ENCODE data around the gene NECAB3.

NECAB3 gene

GRCh38 chr20:33651562-33652048 is 22.6 kb downstream of the NECAB3 start:
- no peaks in the 10 kb centered on the region for H3K27me3 ChIP-seq (ENCODE audit: insufficient read depth, poor library complexity, severe bottlenecking)
- TF ChIP-seq POLR2AphosphoS5 (IDR thresholded peaks at IDR 0.05; ENCODE audit: low read depth), result no peak
- no peak overlapping the region for H3K27ac ChIP-seq (replicated peaks)
- no peak for DNase-seq (ENCODE audit: low read depth in 1 of 2, low spot score in 1 of 2)
- no peak overlapping the region for H3K4me3 ChIP-seq (replicated peaks; ENCODE audit: insufficient read depth, low read length)

GRCh38 chr20:33650753-33651561 is 23.3 kb downstream of the NECAB3 start:
- H3K27me3 ChIP-seq (ENCODE audit: insufficient read depth, poor library complexity, severe bottlenecking), result no peaks in the 10 kb centered on the region
- H3K4me3 ChIP-seq (replicated peaks; ENCODE audit: insufficient read depth, low read length), result no peak overlapping the region
- TF ChIP-seq SPI1 (IDR thresholded peaks at IDR 0.05; ENCODE audit: borderline replicate concordance, low read depth) (no peak), POLR2AphosphoS5 (IDR thresholded peaks at IDR 0.05; ENCODE audit: low read depth) (no peak), GABPA (IDR thresholded peaks at IDR 0.05; ENCODE audit: low read depth) (no peak)
- TF ChIP-seq, protein P1, sequence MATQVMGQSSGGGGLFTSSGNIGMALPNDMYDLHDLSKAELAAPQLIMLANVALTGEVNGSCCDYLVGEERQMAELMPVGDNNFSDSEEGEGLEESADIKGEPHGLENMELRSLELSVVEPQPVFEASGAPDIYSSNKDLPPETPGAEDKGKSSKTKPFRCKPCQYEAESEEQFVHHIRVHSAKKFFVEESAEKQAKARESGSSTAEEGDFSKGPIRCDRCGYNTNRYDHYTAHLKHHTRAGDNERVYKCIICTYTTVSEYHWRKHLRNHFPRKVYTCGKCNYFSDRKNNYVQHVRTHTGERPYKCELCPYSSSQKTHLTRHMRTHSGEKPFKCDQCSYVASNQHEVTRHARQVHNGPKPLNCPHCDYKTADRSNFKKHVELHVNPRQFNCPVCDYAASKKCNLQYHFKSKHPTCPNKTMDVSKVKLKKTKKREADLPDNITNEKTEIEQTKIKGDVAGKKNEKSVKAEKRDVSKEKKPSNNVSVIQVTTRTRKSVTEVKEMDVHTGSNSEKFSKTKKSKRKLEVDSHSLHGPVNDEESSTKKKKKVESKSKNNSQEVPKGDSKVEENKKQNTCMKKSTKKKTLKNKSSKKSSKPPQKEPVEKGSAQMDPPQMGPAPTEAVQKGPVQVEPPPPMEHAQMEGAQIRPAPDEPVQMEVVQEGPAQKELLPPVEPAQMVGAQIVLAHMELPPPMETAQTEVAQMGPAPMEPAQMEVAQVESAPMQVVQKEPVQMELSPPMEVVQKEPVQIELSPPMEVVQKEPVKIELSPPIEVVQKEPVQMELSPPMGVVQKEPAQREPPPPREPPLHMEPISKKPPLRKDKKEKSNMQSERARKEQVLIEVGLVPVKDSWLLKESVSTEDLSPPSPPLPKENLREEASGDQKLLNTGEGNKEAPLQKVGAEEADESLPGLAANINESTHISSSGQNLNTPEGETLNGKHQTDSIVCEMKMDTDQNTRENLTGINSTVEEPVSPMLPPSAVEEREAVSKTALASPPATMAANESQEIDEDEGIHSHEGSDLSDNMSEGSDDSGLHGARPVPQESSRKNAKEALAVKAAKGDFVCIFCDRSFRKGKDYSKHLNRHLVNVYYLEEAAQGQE (IDR thresholded peaks at IDR 0.05; ENCODE audit: insufficient replicate concordance, low read depth), result no peak
- TF ChIP-seq, protein P2, sequence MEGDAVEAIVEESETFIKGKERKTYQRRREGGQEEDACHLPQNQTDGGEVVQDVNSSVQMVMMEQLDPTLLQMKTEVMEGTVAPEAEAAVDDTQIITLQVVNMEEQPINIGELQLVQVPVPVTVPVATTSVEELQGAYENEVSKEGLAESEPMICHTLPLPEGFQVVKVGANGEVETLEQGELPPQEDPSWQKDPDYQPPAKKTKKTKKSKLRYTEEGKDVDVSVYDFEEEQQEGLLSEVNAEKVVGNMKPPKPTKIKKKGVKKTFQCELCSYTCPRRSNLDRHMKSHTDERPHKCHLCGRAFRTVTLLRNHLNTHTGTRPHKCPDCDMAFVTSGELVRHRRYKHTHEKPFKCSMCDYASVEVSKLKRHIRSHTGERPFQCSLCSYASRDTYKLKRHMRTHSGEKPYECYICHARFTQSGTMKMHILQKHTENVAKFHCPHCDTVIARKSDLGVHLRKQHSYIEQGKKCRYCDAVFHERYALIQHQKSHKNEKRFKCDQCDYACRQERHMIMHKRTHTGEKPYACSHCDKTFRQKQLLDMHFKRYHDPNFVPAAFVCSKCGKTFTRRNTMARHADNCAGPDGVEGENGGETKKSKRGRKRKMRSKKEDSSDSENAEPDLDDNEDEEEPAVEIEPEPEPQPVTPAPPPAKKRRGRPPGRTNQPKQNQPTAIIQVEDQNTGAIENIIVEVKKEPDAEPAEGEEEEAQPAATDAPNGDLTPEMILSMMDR (IDR thresholded peaks at IDR 0.05; ENCODE audit: insufficient read depth, low read length), result no peak
- DNase-seq (ENCODE audit: low read depth in 1 of 2, low spot score in 1 of 2), result no peak
- H3K27ac ChIP-seq (replicated peaks), result no peak overlapping the region

DNA sequence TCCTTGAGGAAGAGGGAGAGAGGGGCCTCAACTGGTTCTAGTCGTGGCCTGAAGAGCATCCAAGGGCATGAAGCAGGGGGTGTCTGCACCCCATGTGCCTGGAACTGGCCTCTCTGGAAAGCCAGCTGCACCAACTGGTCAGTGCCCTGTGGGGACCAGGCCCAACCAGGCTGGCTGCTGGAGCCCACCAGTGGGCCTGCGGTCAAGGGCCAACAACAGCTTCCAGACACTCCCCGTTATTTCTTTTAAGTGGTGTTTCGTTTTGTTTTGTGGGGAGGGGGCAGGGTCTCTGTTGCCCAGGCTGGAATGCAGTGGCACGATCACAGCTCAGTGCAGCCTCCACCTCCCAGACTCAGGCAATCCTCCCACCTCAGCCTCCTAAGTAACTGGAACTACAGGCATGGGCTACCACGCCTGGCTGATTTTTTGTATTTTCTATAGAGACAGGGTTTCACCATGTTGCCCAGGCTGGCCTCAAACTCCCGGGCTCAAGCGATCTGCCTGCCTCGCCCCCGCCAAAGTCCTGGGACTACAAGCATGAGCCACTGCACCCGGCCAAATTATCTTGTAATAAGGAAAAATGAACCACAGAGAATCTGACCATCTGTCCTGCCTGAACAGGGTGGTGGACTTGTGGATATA is 24.0 kb downstream of the NECAB3 start:
- no peak for DNase-seq (ENCODE audit: low read depth in 1 of 2, low spot score in 1 of 2)
- H3K27ac ChIP-seq (replicated peaks), result no peak overlapping the region
- no peaks in the 10 kb centered on the region for H3K27me3 ChIP-seq (ENCODE audit: insufficient read depth, poor library complexity, severe bottlenecking)
- no peak overlapping the region for H3K4me3 ChIP-seq (replicated peaks; ENCODE audit: insufficient read depth, low read length)
- TF ChIP-seq GABPA (IDR thresholded peaks at IDR 0.05; ENCODE audit: low read depth) (no peak), SPI1 (IDR thresholded peaks at IDR 0.05; ENCODE audit: borderline replicate concordance, low read depth) (no peak)
- TF ChIP-seq, protein P2 (IDR thresholded peaks at IDR 0.05; ENCODE audit: insufficient read depth, low read length), result no peak
- TF ChIP-seq, protein P1 (IDR thresholded peaks at IDR 0.05; ENCODE audit: insufficient replicate concordance, low read depth), result no peak

DNA sequence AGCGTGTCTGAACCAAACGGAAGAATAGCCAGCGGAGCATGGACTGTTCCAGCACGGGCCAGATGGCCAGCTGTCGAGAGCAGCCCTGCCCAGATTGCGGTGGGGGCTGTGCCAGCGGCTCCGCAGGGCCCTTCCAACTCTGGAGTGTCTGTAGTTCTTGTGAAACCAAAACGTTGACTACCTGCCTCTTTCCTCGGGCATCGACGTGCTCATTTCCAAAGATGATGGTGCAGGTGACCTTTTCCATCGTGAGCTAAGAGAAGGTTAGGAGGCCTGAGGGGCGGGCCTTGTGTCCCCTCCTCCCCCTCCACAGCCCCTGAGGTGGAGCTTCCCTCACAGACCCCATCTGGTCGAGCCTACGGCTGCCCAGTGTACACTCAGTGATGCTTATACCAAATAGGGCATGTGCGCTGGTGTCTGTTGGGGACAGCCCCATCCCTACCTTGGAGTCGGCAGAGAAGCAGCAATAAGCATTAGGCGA is 25.0 kb downstream of the NECAB3 start:
- DNase-seq (ENCODE audit: low read depth in 1 of 2, low spot score in 1 of 2), result no peak
- Histone ChIP-seq H3K27ac (replicated peaks) (no peak overlapping the region), H3K4me3 (replicated peaks; ENCODE audit: insufficient read depth, low read length) (no peak overlapping the region), H3K27me3 (ENCODE audit: insufficient read depth, poor library complexity, severe bottlenecking) (no peaks in the 10 kb centered on the region)
- TF ChIP-seq GABPA (IDR thresholded peaks at IDR 0.05; ENCODE audit: low read depth), result no peak
- TF ChIP-seq, protein P2 (IDR thresholded peaks at IDR 0.05; ENCODE audit: insufficient read depth, low read length), result no peak
- TF ChIP-seq, protein P1 (IDR thresholded peaks at IDR 0.05; ENCODE audit: insufficient replicate concordance, low read depth), result no peak
- TF ChIP-seq SPI1 (IDR thresholded peaks at IDR 0.05; ENCODE audit: borderline replicate concordance, low read depth), result no peak
- TF ChIP-seq POLR2AphosphoS5 (IDR thresholded peaks at IDR 0.05; ENCODE audit: low read depth), result no peak

All from HL-60 (cell line).